ENCODE measurements around the gene TDRD3.

TDRD3 gene

DNA sequence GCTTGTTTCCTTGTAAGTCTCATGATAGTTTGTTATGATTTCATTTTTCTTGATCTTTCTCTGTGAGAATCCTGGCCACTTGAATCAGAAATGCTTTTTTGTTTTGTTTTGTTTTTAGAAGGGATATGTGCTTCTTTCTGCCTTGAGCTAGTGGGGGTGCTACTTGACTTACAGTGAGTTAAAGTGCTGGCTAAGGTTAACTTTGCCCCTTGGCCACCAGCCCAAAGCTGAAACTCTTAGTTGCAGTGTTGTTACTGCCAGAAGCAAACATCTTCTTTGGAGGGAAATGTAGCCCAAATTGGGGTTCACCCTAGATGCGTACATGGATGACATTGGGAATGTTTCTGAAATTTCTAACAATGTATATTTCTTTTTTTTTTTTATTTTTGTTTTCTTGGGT is 57.4 kb downstream of the TDRD3 start:
- no peak for DNase-seq (ENCODE audit: low read depth in 2 of 2)

DNA sequence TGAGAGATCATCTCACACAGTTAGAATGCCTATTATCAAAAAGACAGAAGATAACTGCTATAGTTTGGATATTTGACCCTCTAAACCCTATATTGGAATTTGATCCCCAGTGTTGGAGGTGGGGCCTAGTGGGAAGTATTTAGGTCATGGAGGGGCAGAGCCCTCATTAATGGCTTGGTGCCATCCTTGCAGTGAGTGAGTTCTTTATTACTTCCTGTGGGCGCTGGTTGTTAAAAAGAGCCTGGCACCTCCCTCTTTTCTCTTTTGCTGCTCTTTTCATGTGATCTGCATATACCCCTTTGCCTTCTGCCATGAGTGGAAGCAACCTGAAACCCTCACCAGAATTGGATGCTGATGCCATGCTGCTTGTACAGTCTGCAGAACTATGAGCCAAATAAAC is 66.8 kb downstream of the TDRD3 start:
- DNase-seq (ENCODE audit: low read depth in 2 of 2), result no peak

DNA sequence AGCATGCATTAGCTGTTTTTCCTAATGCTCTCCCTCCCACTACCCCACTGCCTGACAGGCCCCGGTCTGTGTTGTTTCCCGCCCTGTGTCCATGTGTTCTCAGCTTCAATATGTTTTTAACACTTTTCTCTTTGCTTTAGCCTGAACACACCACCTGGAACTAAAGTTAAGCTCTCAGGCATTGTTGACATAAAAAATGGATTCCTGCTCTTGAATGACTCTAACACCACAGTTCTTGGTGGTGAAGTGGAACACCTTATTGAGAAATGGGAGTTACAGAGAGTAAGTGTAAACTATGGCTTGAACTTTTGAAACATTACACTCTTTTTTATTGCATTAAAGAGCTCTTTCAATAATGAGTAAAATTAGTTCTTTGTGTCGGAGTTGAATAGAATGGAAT is 70.1 kb downstream of the TDRD3 start:
- DNase-seq (ENCODE audit: low read depth in 2 of 2), result no peak

DNA sequence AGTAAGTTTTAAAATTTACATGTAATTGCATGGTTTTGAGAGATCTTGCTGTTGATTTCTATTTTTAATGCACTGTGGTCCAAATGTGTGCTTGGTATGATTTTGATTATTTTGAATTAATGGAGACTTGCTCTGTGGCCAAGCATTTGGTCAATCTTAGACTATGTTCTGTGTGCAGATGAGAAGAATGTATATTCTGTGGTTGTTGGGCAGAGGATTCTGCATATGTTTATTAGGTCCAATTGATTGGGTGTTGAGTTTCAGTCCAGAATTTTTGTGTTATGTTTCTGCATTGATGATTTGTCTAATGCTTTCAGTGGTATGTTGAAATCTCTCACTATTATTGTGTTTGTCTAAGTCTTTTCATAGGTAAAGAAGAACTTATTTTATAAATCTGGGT is 82.3 kb downstream of the TDRD3 start:
- DNase-seq (ENCODE audit: low read depth in 2 of 2), result no peak

DNA sequence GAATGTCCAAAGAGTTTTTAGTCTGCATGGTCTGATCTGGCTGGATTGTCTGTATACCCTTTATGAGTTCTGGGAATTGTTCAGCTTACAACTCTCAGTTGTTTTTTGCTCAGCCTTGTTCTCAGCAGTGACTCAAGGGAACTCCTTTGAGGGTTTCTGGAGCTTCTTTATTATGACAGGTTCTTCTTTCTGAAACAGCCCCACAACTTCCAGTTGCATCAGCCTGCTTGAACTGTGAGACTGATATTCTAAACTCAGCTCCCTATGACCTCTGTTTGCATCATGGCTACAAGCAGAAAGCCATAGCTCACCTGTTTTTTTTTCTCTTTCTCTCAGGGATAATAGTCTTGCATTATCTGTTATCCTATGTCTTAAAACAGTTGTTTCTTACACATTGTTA is 85.0 kb downstream of the TDRD3 start:
- no peak for DNase-seq (ENCODE audit: low read depth in 2 of 2)

DNA sequence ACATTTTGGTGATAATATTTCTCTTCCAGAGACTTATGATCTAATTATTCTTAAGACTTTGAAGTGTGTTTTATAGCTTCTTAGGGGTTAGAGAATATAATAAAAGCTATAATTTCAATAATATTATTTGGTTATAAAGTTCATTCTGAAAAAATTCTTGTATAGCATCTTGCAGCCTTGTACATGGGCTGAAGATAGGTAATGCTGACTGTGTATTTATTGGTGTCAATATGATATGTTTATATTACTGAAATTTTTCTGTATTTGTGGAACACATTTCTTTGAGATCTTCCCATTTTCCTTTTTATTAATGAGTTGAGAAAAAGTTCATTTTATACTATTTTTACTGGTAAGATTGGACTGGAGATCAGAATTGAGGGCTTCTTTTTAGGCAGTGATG is 87.8 kb downstream of the TDRD3 start:
- no peak for DNase-seq (ENCODE audit: low read depth in 2 of 2)

DNA sequence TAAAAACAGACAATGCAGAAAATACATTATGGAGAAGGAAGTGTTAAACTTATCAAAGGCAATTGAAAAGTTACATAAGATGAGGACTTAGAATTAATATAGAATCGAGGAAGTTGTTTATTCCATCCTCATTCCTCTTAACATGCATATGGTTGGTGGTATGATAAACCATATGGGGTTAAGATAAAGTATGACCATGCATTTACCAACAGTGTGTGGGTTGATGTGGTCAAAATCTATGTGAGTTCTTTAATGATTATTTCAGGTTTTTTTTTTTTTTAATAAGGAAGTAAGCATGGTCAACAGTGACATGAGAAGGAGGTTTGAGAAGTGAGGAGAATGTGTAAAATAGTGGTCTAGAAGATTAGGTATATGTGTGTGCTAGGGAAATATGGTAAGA is 94.5 kb downstream of the TDRD3 start:
- DNase-seq (ENCODE audit: low read depth in 2 of 2), result no peak

DNA sequence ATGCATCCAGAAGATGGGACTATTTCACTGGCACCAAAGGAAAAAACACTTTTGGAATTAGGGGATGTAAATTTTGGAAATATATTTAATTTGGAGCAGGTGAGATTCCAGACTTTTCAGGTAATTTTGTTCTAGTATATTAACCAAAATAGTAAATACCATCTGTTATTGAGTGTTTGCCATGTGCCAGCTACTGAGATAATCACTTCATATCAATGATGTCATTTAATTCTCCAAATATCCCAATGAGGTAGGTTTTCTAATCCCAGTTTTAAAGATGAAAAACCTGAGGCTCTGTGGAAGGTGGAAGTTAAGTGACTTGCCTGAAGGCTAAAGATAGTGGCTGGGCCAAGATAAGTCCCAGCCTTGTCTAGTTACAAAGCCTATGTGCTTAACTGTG is 95.2 kb downstream of the TDRD3 start:
- DNase-seq (ENCODE audit: low read depth in 2 of 2), result no peak

DNA sequence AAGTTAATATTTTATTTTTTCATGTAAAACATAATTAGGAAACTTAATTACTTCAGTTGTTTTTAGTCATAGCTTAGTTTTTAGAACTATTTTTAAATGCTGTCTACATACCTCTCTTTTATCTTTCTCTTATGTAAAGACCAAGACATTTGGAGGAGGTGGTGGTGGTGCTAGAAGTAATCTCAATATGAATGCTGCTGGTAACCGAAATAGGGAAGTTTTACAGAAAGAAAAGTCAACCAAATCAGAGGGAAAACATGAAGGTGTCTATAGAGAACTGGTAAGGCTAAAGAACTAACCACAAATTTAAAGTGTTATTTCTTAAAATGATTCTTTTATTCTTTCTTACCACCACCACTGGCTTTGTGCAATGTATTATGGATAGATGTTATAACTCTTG is 97.3 kb downstream of the TDRD3 start:
- no peak for DNase-seq (ENCODE audit: low read depth in 2 of 2)

DNA sequence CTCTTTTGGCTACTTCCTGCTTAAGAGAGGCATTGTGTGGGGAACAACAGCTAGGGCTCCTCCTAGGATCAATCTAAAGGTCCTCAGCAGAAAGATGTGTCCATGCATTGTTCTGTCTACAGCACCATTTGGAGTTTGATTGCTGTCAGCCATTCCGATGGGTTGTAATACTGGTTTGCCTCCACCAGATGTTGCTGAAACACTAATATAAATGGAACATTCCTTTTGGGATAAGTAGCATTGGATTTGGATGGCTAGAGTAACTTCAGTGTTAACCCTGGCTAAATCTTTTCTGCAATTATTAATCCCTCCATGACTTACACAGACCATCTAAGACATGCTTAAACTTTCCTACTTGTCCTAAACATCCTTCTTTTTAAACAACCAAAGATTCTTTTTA is 104.2 kb downstream of the TDRD3 start:
- no peak for DNase-seq (ENCODE audit: low read depth in 2 of 2)

DNA sequence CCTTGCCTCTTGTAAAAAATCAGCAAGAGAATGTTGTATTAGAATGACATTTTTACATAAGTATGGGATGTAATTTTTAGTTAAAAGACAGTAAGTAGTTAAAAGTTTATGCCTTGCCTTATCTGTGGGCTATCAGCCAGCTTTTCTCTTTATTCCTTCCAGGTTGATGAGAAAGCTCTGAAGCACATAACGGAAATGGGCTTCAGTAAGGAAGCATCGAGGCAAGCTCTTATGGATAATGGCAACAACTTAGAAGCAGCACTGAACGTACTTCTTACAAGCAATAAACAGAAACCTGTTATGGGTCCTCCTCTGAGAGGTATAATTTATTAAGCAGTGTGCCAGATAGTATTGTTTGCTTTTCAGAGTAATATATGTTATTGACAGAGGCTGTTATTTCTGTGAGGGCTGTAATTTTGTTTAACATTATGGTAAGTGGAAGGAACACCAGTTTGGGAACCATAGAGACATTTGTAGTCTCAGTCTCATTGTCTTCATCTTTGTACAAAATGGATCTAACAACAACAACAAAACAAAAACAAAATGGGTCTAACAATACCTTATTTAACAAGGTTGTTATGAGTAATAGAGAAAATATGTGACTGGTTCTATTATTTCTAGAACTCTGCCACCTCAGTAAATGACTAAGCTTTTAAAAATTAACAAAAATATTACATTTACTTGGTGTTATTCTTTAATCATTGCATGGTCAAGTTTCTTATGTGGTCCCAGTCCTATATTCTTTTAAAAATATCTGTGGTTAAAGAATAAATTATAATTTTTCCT is 112.8 kb downstream of the TDRD3 start:
- DNase-seq (ENCODE audit: low read depth in 2 of 2), result no peak

DNA sequence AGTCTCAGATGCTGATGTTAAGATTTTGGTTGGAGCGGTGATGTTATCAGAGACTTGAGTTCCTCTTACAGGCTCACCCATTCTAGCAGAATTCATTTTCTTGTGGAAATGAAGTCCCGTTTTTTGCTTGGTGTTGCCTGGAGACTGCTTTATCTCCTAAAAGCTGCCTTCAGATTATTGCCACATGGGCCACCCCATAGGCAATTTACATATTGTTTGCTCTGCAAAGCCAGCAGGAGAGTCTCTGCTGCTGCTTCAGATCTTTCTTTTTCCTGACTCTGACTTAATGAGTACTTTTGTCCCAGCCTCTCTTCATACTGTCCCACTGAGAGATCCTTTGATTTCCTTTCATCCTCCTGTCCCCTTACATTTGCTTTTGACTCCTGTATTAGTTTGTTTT is 114.6 kb downstream of the TDRD3 start:
- DNase-seq (ENCODE audit: low read depth in 2 of 2), result no peak

DNA sequence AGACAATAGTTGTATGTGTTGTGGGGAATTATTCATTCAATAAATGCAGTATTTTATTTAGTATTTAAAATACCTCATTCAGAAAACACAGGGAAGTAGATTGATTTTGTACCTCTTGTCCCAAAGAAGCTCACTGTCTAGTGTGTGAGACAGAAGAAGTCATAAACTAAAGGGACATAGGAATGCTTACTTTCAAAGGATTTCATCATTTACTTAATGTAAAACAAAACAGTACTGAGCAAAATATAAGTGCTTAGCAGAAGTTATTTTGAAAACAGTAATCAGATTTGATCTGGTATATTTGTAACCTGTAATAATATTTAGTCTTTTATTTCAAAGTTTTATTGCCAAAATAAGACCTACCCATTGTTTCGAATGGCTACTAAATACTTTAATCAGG is 117.9 kb downstream of the TDRD3 start:
- no peak for DNase-seq (ENCODE audit: low read depth in 2 of 2)

DNA sequence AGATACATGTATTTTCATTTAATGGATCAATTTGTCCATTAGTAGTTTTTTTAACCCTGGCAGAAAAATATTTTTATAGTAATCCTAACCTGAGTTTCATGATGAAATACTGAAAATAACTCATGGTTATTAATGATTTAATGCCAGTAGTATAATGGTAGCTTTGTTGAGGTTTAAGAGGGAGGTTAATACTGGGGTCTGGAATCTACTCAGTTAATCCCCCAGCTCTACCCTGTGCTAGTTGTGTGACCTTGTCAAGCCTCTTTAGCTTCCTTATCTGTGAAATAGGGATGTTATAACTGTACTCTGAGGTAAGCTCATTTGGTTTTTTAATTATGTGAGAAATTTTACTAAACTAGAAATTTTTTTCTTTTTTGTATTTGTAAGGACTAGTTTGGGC is 122.5 kb downstream of the TDRD3 start:
- no peak for DNase-seq (ENCODE audit: low read depth in 2 of 2)

DNA sequence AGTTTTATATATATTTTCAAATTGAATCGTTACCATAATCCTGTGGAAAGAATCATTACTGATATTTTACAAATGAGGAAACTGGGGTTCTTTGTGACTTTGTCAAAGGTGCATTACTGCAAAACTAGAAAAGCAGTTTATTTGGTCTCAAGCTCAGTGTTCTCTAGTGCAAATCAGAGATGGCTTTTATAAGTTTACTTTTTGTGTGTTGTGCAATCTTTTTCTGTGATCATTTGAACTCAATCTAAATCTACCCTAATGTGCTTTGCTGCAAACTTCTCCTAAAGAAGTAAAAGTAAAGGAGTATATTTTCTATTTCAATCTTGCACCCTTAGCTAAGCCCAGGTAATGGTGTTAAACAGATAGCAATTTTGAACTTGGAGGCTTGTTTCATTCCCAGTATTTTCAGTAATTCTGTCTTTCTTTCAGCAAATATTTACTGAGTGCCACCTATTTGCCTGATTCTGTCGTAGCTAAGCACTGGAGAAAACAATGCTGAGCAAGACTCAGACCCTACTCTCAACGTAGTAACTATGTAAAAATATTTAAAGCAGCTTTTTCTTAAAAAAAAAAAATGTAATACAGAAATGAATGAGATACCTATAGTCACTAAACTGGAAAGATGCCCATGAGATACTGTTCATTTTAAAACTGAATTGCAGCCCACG is 124.0 kb downstream of the TDRD3 start:
- DNase-seq (ENCODE audit: low read depth in 2 of 2), result no peak

DNA sequence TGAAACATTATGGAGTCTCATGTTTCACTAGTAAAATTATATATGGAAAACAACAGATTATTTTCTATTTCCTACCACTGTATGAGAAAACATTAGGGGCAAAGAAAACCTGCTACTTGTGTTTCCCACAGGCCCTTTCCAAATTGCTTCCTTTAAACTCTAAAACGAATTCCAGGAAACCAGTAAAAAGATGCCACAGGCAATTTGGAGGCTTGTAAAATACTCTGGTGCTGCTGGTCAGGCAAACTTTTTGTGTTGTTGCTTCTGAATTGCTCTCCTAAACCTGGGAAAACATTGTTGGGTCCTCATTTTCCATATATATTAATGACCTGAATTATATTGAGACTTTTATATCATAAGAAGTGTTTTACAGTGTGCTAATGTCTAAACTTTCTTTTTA is 141.5 kb downstream of the TDRD3 start:
- no peak for DNase-seq (ENCODE audit: low read depth in 2 of 2)

DNA sequence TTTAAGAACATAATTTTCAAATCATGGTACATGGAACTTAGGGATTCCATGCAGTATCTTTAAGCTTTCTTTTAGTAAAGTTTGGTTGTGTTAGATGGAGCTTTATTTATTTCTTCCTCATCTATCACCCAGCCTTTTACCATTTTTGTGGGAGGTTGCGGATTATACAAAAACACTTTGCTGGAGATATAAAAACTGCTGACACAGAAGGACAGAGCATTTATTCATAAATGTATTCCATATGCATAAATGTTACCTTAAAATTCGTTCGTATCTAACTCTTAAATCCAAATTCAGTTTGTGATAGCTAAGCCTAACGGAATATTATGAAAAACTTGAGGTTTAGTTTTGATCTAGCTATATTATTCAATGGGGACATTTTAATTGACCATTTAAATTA is 143.3 kb downstream of the TDRD3 start:
- no peak for DNase-seq (ENCODE audit: low read depth in 2 of 2)

DNA sequence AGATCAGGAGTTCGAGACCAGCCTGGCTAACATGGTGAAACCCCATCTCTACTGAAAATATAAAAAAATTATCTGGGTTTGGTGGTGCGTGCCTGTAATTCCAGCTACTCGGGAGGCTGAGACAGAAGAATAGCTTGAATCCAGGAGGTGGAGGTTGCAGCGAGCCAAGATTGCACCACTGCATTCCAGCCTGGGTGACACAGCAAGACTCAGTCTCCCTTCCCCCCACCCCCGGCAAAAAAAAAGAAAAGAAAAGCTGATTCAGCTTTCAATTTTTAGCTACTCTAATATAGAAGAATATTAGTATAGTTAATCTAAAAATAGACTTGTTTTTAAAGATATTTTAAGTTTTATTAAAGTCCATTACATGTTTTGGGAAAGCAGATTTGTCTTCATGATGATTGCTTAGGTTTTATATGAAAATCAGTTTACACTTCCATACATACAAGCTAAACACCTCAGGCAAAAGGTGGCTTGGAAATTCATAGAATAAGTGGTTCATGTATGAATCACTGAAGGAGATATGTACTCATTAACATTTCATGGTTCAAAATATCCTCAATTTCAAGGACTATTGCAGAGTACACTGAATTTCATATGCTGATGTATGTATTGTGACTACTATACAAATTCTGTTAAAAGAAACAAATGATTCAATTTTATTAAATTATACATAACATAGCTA is 165.2 kb downstream of the TDRD3 start:
- no peak for DNase-seq (ENCODE audit: low read depth in 2 of 2)

DNA sequence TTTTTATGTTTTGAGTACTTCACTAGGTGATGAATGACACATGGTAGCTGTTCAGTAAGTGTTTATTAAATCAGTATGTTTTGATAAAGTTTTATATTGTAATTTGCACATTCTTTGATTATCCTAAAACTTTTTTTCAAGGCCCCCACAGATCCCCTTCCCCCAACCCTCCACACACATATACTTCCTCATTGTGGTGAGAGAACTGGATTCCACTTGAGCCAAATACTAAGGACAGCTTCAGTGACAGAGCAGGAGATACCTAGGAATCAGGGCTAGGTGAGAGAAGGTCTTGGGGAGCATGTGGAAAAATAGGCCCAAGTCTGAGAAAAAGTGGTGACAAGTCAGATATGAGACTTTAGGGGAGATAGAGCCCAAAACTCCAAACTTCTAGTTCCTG is 174.6 kb downstream of the TDRD3 start:
- DNase-seq (ENCODE audit: low read depth in 2 of 2), result no peak

DNA sequence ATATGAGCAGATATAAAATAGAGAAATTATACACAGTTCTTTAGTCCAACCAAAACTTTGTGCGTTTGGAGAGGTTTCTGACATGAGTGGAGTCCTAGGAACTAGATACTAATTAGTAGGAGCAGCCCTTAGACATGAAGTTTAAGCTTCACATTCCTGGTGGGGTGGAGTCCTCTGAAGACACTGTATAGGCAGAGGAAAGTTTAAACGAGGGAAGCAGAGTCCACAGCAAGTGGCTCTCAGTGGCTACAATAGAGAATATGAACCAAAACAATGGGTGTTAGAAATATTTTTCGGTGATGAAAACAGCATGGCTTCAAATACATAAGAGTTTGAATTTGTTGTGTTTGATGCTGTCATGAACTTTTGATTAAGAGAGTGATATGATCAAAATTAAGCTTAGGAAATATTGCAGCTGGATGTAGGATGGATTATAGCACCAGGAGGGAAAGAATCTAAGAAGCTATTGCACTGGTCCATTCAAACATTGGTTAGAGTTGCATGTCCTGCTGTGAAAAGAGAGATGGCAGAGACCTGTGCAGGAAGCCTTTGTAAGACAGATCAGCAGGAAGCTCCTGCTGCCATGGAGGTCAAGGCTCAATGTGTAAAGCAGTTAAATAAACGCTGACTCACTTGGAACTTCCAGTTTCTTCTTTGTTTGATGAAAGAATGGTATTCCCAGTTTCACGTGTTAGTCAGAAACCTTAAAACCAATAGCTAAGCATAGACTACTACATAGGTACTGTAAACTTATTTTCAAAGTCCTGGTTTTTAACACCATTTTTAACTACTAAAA is 175.2 kb downstream of the TDRD3 start:
- no peak for DNase-seq (ENCODE audit: low read depth in 2 of 2)

DNA sequence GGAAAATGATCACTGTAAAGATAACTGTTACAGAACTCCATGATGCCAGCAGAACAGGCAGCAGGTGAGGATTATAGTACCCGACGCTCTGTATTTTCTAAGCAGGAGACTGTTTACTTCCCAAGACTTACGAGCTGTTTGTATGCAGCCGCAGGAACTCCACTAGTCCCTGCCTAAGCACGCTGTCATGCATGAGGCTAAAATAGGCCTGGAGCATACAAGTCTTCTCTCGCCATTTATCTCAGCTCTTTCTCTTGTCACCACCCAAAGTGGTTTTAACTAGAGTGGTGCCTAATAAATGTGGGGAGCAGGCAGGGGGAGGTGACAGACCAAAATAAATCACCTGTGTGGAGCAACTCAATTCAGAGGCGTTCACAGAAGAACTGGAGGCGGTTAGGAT is 175.8 kb downstream of the TDRD3 start:
- DNase-seq (ENCODE audit: low read depth in 2 of 2), result no peak

DNA sequence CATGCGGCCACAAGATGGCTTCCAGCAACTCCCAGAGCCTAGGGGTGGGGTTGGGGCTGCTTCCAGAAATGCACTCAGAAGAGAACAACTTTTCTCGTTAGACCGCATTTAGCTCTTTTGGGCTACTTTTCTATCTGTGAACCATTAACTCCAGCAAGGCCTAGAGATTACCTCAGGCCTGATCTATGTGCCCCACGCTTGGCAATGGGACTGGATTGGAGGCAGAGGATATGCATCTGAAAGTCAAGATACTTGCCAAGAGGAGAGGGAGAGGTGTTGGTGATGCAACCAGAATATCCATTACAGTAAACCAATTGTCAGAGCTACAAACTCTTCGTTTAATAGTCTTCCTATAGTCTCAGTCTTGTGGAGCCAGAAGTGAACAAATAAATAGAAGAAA is 177.7 kb downstream of the TDRD3 start:
- no peak for DNase-seq (ENCODE audit: low read depth in 2 of 2)

All from stimulated activated CD4-positive, alpha-beta T cell treated with anti-CD3 and anti-CD28 coated beads, Interleukin-15, amount 100 ng/mL, for 48 hours (primary cell).